Thoracic aorta (tissue), 2 donors: ENCODE measurements around the gene RRP8. TPM values are rescaled to one million over a fixed set of nuclear protein-coding genes. Genes with fewer than 3 reads are reported as not detected.
A peak's percentile ranks its signal among the peaks of the same experiment; 100 is the strongest.

Source experiments
- ATAC-seq: fragments of 150-250 bp; one replicate; pipeline ENCODE4 v1.8.0; 2017; ENCODE audit warnings: low read depth; ENCODE audit not compliant: insufficient number of reproducible peaks, low FRiP score
- DNase-seq: peaks from one replicate; pipeline ENCODE4 v3.0.0-alpha.2; 2020; ENCODE audit warnings: low spot score
- H3K27ac ChIP-seq, 2 donors: fragments of 200-600 bp; sonication (generic); 1 replicate in 1 of 2; 2 replicates in 1 of 2; pipeline ENCODE4 v1.5.1; 2016; ENCODE audit warnings: mild to moderate bottlenecking in 2 of 2, moderate library complexity in 2 of 2
- H3K27me3 ChIP-seq: fragments of 200-600 bp; sonication (generic); replicated peaks from 2 replicates; pipeline ENCODE4 v1.6.0; 2016; ENCODE audit warnings: mild to moderate bottlenecking; ENCODE audit not compliant: insufficient read depth
- H3K36me3 ChIP-seq: fragments of 200-600 bp; sonication (generic); one replicate; pipeline ENCODE4 v1.5.1; 2016
- H3K4me1 ChIP-seq, 2 donors: fragments of 200-600 bp; sonication (generic); 1 replicate in 1 of 2; 2 replicates in 1 of 2; pipeline versions ENCODE4 v1.5.1 to v1.6.0; 2016; ENCODE audit warnings: low read depth in 2 of 2, mild to moderate bottlenecking in 1 of 2; ENCODE audit not compliant: control insufficient read depth in 1 of 2
- H3K4me3 ChIP-seq: fragments of 200-600 bp; sonication (generic); 2 replicates; pipeline ENCODE4 v1.5.1; 2016; ENCODE audit warnings: mild to moderate bottlenecking
- H3K9me3 ChIP-seq: fragments of 200-600 bp; sonication (generic); 2 replicates; pipeline ENCODE4 v1.5.1; 2016
- CTCF ChIP-seq: fragments of 200-600 bp; sonication (generic); IDR thresholded peaks from one replicate; pipeline ENCODE4 v1.5.1; 2019; ENCODE audit warnings: antibody characterized with exemption
- total RNA-seq, 2 donors: library from RNA; depleted of rRNA; stranded (reverse); fragments of >200 nt; gene quantifications; one replicate each; pipeline versions ENCODE4 v1.1.0 to v1.2.3, GENCODE V29; 2016

The RRP8 gene
- total RNA-seq = 10 to 100 TPM; 13.9 to 35.8 TPM

- Histone ChIP-seq H3K9me3 (no peaks in the 10 kb centered on the region), H3K4me3 (peak within 1 kb of the TSS; percentile 89), H3K4me1 (peaks cover 37 to 64% of the 10 kb centered on the region in 2 donors), H3K27me3 (no peaks in the 10 kb centered on the region), H3K27ac (peak within 1 kb of the TSS; percentile 99 to 100), H3K36me3 (peaks cover 27% of the 10 kb centered on the region)
- DNase-seq (peak; percentile 75), ATAC-seq (peak; percentile 68)
- no peak for TF ChIP-seq CTCF
Measured at GRCh38 chr11:6603287-6604080, at the start of gene RRP8, which contains the start of gene ILK. Gene RRP8 (minus strand): TSS chr11:6603616. CDS start chr11:6603502, 114 bp downstream. Gene ILK (plus strand): TSS chr11:6603774. CDS start chr11:6604272, 498 bp downstream.

GRCh38 chr11:6653097-6653496 is 49.7 kb upstream of the RRP8 start:
- H3K4me1 ChIP-seq = peaks cover 13 to 53% of the 10 kb centered on the region in 2 donors

GRCh38 chr11:6652182-6652581 is 48.8 kb upstream of the RRP8 start:
- no peaks in the 10 kb centered on the region for H3K36me3 ChIP-seq
- H3K4me1 ChIP-seq = peaks cover 23 to 56% of the 10 kb centered on the region in 2 donors
- H3K4me3 ChIP-seq = no peak overlapping the region
- no peak for TF ChIP-seq CTCF
- H3K27me3 ChIP-seq = no peaks in the 10 kb centered on the region
- no peak overlapping the region for H3K27ac ChIP-seq
- DNase-seq (no peak), ATAC-seq (no peak)
- H3K9me3 ChIP-seq = no peaks in the 10 kb centered on the region

More at GRCh38 chr11:6653097-6653496, 49.7 kb upstream of the RRP8 start:
- DNase-seq (no peak), ATAC-seq (no peak)
- Histone ChIP-seq H3K27ac (peak overlapping the region in 1 of 2 donors; percentile 21), H3K36me3 (no peaks in the 10 kb centered on the region), H3K4me3 (no peak overlapping the region), H3K9me3 (no peaks in the 10 kb centered on the region), H3K27me3 (no peaks in the 10 kb centered on the region)
- TF ChIP-seq CTCF = no peak

- no peak for DNase-seq
- TF ChIP-seq CTCF = no peak
- H3K9me3 ChIP-seq = no peaks in the 10 kb centered on the region
- H3K36me3 ChIP-seq = no peaks in the 10 kb centered on the region
- H3K27me3 ChIP-seq = no peaks in the 10 kb centered on the region
- H3K27ac ChIP-seq = no peak overlapping the region
- H3K4me3 ChIP-seq = no peak overlapping the region
- no peak for ATAC-seq
- peaks cover 29 to 56% of the 10 kb centered on the region in 2 donors for H3K4me1 ChIP-seq
Measured at GRCh38 chr11:6650980-6651379, 47.6 kb upstream of the RRP8 start.

- Histone ChIP-seq H3K4me1 (peaks cover 33 to 62% of the 10 kb centered on the region in 2 donors), H3K9me3 (no peaks in the 10 kb centered on the region), H3K4me3 (no peak overlapping the region), H3K27me3 (no peaks in the 10 kb centered on the region), H3K27ac (no peak overlapping the region), H3K36me3 (no peaks in the 10 kb centered on the region)
- ATAC-seq (no peak), DNase-seq (no peak)
- no peak for TF ChIP-seq CTCF
Measured at GRCh38 chr11:6650104-6650503, 46.7 kb upstream of the RRP8 start.
